ENCODE data around the gene FXYD2. TPM values are rescaled to one million over a fixed set of nuclear protein-coding genes. Genes with fewer than 3 reads are reported as not detected.

FXYD2 gene
- total RNA-seq, 3 donors from 2014 or later (not counting 1 experiment from before 2014, with no cell fraction given), result 0.75 to 0.78 TPM; not detected in 1

GRCh38 chr11:117792992-117793391 lies 31.6 kb downstream of the FXYD2 start:
- Histone ChIP-seq H3K4me3 (ENCODE audit: low read length) (no peak overlapping the region), H3K27ac (ENCODE audit: low read length) (no peak overlapping the region), H3K9me3 (ENCODE audit: control insufficient read depth, insufficient read depth, low read length) (no peaks in the 10 kb centered on the region), H3K36me3 (ENCODE audit: control insufficient read depth, insufficient read depth, low read length) (no peaks in the 10 kb centered on the region), H3K27me3 (ENCODE audit: control insufficient read depth, insufficient read depth, low read length) (peaks cover 27% of the 10 kb centered on the region), H3K4me1 (ENCODE audit: control insufficient read depth, insufficient read depth, low read length) (peaks cover 19% of the 10 kb centered on the region)
- Mint-ChIP-seq H3K9me3 (no peaks in the 10 kb centered on the region), H3K36me3 (no peaks in the 10 kb centered on the region), H3K4me1 (peaks cover 0 to 5% of the 10 kb centered on the region in 2 donors), H3K27me3 (ENCODE audit: low read depth in 2 of 2) (peaks cover 41 to 64% of the 10 kb centered on the region in 2 donors), H3K4me3 (no peak overlapping the region), H3K27ac (no peak overlapping the region)
- DNase-seq (no peak), ATAC-seq (no peak)
- WGBS (ENCODE audit: insufficient coverage), result 90% methylated on average over 6 of the region's 6 CpGs
- intact Hi-C loops (cut with micrococcal nuclease), result no loop called here
- TF ChIP-seq CTCF (IDR thresholded peaks at IDR 0.05), result no peak

GRCh38 chr11:117792241-117792640 lies 32.3 kb downstream of the FXYD2 start:
- WGBS (ENCODE audit: insufficient coverage), result 71% methylated on average over 3 of the region's 5 CpGs
- DNase-seq, result no peak
- intact Hi-C loops (cut with micrococcal nuclease), result no loop called here
- no peak for ATAC-seq
- H3K36me3 ChIP-seq (ENCODE audit: control insufficient read depth, insufficient read depth, low read length), result no peaks in the 10 kb centered on the region
- no peaks in the 10 kb centered on the region for H3K4me1 Mint-ChIP-seq
- H3K9me3 Mint-ChIP-seq, result no peaks in the 10 kb centered on the region
- no peak overlapping the region for H3K4me3 Mint-ChIP-seq
- peaks cover 41 to 64% of the 10 kb centered on the region in 2 donors for H3K27me3 Mint-ChIP-seq (ENCODE audit: low read depth in 2 of 2)
- no peaks in the 10 kb centered on the region for H3K36me3 Mint-ChIP-seq
- H3K27me3 ChIP-seq (ENCODE audit: control insufficient read depth, insufficient read depth, low read length), result peaks cover 27% of the 10 kb centered on the region
- no peak for TF ChIP-seq CTCF (IDR thresholded peaks at IDR 0.05)
- peaks cover 19% of the 10 kb centered on the region for H3K4me1 ChIP-seq (ENCODE audit: control insufficient read depth, insufficient read depth, low read length)
- H3K27ac ChIP-seq (ENCODE audit: low read length), result no peak overlapping the region
- H3K27ac Mint-ChIP-seq, result no peak overlapping the region
- no peak overlapping the region for H3K4me3 ChIP-seq (ENCODE audit: low read length)
- no peaks in the 10 kb centered on the region for H3K9me3 ChIP-seq (ENCODE audit: control insufficient read depth, insufficient read depth, low read length)

- 35% methylated on average over 3 of the region's 3 CpGs for WGBS (ENCODE audit: insufficient coverage)
- Histone ChIP-seq H3K4me3 (ENCODE audit: low read length) (no peak overlapping the region), H3K27me3 (ENCODE audit: control insufficient read depth, insufficient read depth, low read length) (peaks cover 14% of the 10 kb centered on the region), H3K36me3 (ENCODE audit: control insufficient read depth, insufficient read depth, low read length) (no peaks in the 10 kb centered on the region), H3K27ac (ENCODE audit: low read length) (no peak overlapping the region), H3K9me3 (ENCODE audit: control insufficient read depth, insufficient read depth, low read length) (no peaks in the 10 kb centered on the region), H3K4me1 (ENCODE audit: control insufficient read depth, insufficient read depth, low read length) (peaks cover 4% of the 10 kb centered on the region)
- no peaks in the 10 kb centered on the region for H3K4me1 Mint-ChIP-seq
- no peak overlapping the region for H3K4me3 Mint-ChIP-seq
- H3K27ac Mint-ChIP-seq, result no peak overlapping the region
- H3K9me3 Mint-ChIP-seq, result no peaks in the 10 kb centered on the region
- DNase-seq (no peak), ATAC-seq (no peak)
- intact Hi-C loops (cut with micrococcal nuclease), result no loop called here
- H3K27me3 Mint-ChIP-seq (ENCODE audit: low read depth in 2 of 2), result peaks cover 40 to 74% of the 10 kb centered on the region in 2 donors
- no peaks in the 10 kb centered on the region for H3K36me3 Mint-ChIP-seq
- no peak for TF ChIP-seq CTCF (IDR thresholded peaks at IDR 0.05)
Observed at GRCh38 chr11:117790279-117790678, 34.3 kb downstream of the FXYD2 start.

GRCh38 chr11:117789241-117789640 lies 35.3 kb downstream of the FXYD2 start:
- DNase-seq (no peak), ATAC-seq (no peak)
- no peaks in the 10 kb centered on the region for H3K4me1 ChIP-seq (ENCODE audit: control insufficient read depth, insufficient read depth, low read length)
- no peak overlapping the region for H3K27ac Mint-ChIP-seq
- H3K9me3 Mint-ChIP-seq, result no peaks in the 10 kb centered on the region
- no peak overlapping the region for H3K4me3 ChIP-seq (ENCODE audit: low read length)
- peaks cover 36 to 74% of the 10 kb centered on the region in 2 donors for H3K27me3 Mint-ChIP-seq (ENCODE audit: low read depth in 2 of 2)
- H3K4me3 Mint-ChIP-seq, result no peak overlapping the region
- no peaks in the 10 kb centered on the region for H3K36me3 Mint-ChIP-seq
- TF ChIP-seq CTCF (IDR thresholded peaks at IDR 0.05), result no peak
- 79% methylated on average over 4 of the region's 4 CpGs for WGBS (ENCODE audit: insufficient coverage)
- intact Hi-C loops (cut with micrococcal nuclease), result no loop called here
- no peaks in the 10 kb centered on the region for H3K36me3 ChIP-seq (ENCODE audit: control insufficient read depth, insufficient read depth, low read length)
- no peak overlapping the region for H3K27ac ChIP-seq (ENCODE audit: low read length)
- no peaks in the 10 kb centered on the region for H3K9me3 ChIP-seq (ENCODE audit: control insufficient read depth, insufficient read depth, low read length)
- no peaks in the 10 kb centered on the region for H3K4me1 Mint-ChIP-seq
- H3K27me3 ChIP-seq (ENCODE audit: control insufficient read depth, insufficient read depth, low read length), result peaks cover 5% of the 10 kb centered on the region

All from natural killer cell (primary cell).